SK-N-SH (cell line): ENCODE data around the gene WSCD1. TPM values are rescaled to one million over a fixed set of nuclear protein-coding genes. Genes with fewer than 3 reads are reported as not detected.

Experiments
- CTCF ChIA-PET: fragments of 300-600, 350-600 bp; formaldehyde crosslinking; extraction: SDS; loops from one replicate; lab custom pipeline; 2021; lab: Yijun Ruan, JAX
- POLR2A ChIA-PET: fragments of 350-600 bp; sonication (Branson Sonifier 250); formaldehyde crosslinking; extraction: SDS; loops from one replicate; lab custom pipeline; 2020; ENCODE audit warnings: antibody characterized with exemption, inconsistent platforms; lab: Yijun Ruan, JAX
- DNase-seq: peaks from one replicate; pipeline ENCODE4 v3.0.0; 2012
- H2AFZ ChIP-seq: fragments of 200-600 bp; sonication (generic); 2 replicates; pipeline ENCODE4 v1.8.1; 2016; ENCODE audit warnings: antibody characterized with exemption, mild to moderate bottlenecking, low read depth
- H3F3A ChIP-seq: fragments of 200-600 bp; sonication (generic); replicated peaks from 2 replicates; pipeline ENCODE3; 2016; ENCODE audit warnings: antibody characterized with exemption, mild to moderate bottlenecking; ENCODE audit not compliant: insufficient read depth
- H3K27ac ChIP-seq, 2 experiments: fragments of 200-500 bp in 1 of 2; fragments of 200-600 bp in 1 of 2; sonication (Bioruptor generic) in 1 of 2; sonication (generic), shearing (Covaris generic) in 1 of 2; 2 replicates each; pipeline versions ENCODE4 v1.5.1 to v1.6.1; 2014 to 2016; ENCODE audit warnings: low read depth in 2 of 2, inconsistent platforms in 1 of 2, low read length in 1 of 2, mild to moderate bottlenecking in 1 of 2, mixed read lengths in 1 of 2
- H3K27me3 ChIP-seq: fragments of 200-600 bp; sonication (generic), shearing (Covaris generic); 2 replicates; pipeline ENCODE4 v1.6.1; 2016; ENCODE audit warnings: mixed run types; ENCODE audit not compliant: insufficient read depth
- H3K36me3 ChIP-seq, 2 experiments: fragments of 200-500 bp in 1 of 2; fragments of 200-600 bp in 1 of 2; sonication (Bioruptor generic) in 1 of 2; sonication (generic) in 1 of 2; replicated peaks in 1 of 2; 2 replicates each; pipeline versions ENCODE3 to v1.5.1; 2014 to 2016; ENCODE audit warnings: low read length in 1 of 2, mild to moderate bottlenecking in 1 of 2; ENCODE audit not compliant: insufficient read depth in 2 of 2, control insufficient read depth in 1 of 2
- H3K4me1 ChIP-seq, 2 experiments: fragments of 200-500 bp in 1 of 2; fragments of 200-600 bp in 1 of 2; sonication (Bioruptor generic) in 1 of 2; sonication (generic), shearing (Covaris generic) in 1 of 2; 2 replicates each; pipeline versions ENCODE4 v1.5.1 to v1.6.1; 2014 to 2016; ENCODE audit warnings: low read depth in 1 of 2, low read length in 1 of 2, mixed run types in 1 of 2; ENCODE audit not compliant: insufficient read depth in 2 of 2, control insufficient read depth in 1 of 2
- H3K4me2 ChIP-seq: fragments of 200-600 bp; sonication (generic), shearing (Covaris generic); 2 replicates; pipeline ENCODE4 v1.6.1; 2017; ENCODE audit warnings: mixed run types
- H3K4me3 ChIP-seq, 2 experiments: fragments of 200-500 bp in 1 of 2; fragments of 200-600 bp in 1 of 2; sonication (Bioruptor generic) in 1 of 2; sonication (generic), shearing (Covaris generic) in 1 of 2; 2 replicates each; pipeline versions ENCODE4 v1.5.1 to v1.8.1; 2014 to 2016; ENCODE audit warnings: low read depth in 2 of 2, inconsistent platforms in 1 of 2, low read length in 1 of 2, mild to moderate bottlenecking in 1 of 2, mixed read lengths in 1 of 2, moderate library complexity in 1 of 2
- H3K79me2 ChIP-seq: fragments of 200-600 bp; sonication (generic); 2 replicates; pipeline ENCODE4 v1.8.1; 2017; ENCODE audit warnings: mild to moderate bottlenecking; ENCODE audit not compliant: insufficient read depth
- H3K9ac ChIP-seq: fragments of 200-600 bp; sonication (generic); 2 replicates; pipeline ENCODE4 v1.6.1; 2017; ENCODE audit warnings: mixed run types
- H3K9me2 ChIP-seq: fragments of 200-600 bp; sonication (generic); 2 replicates; pipeline ENCODE4 v1.6.1; 2017; ENCODE audit warnings: mixed run types
- H3K9me3 ChIP-seq: fragments of 200-600 bp; sonication (generic); 2 replicates; pipeline ENCODE4 v1.6.1; 2017; ENCODE audit warnings: mixed run types, mild to moderate bottlenecking, moderate library complexity
- H4K20me1 ChIP-seq: fragments of 200-600 bp; sonication (generic); 2 replicates; pipeline ENCODE4 v1.6.1; 2017; ENCODE audit warnings: mild to moderate bottlenecking, mixed run types; ENCODE audit not compliant: insufficient read depth
- CHD2 ChIP-seq: fragments of 150-350 bp; IDR thresholded peaks from 2 replicates; pipeline ENCODE4 v1.6.1; 2018; ENCODE audit warnings: low read length; ENCODE audit not compliant: partially characterized antibody
- EZH2phosphoT487 ChIP-seq: fragments of 200-600 bp; sonication (generic); IDR thresholded peaks from 2 replicates; pipeline ENCODE4 v1.6.1; 2017; ENCODE audit warnings: low read depth, mixed run types, mild to moderate bottlenecking, antibody characterized with exemption, moderate library complexity, borderline replicate concordance
- FOSL2 ChIP-seq: IDR thresholded peaks from 2 replicates; pipeline ENCODE4 v1.4.0; 2012; ENCODE audit warnings: low read depth, mild to moderate bottlenecking, moderate library complexity, borderline replicate concordance
- FOXJ3 ChIP-seq: sonication (generic); formaldehyde crosslinking; IDR thresholded peaks from 2 replicates; pipeline ENCODE4 v1.5.1; 2020; ENCODE audit warnings: mild to moderate bottlenecking, missing genetic modification reagents
- FOXM1 ChIP-seq: IDR thresholded peaks from 2 replicates; pipeline ENCODE4 v1.4.0; 2012; ENCODE audit warnings: low read depth, mild to moderate bottlenecking
- GABPA ChIP-seq: IDR thresholded peaks from 2 replicates; pipeline ENCODE4 v1.4.0; 2012; ENCODE audit warnings: low read depth, mild to moderate bottlenecking
- GATA2 ChIP-seq: sonication (generic); formaldehyde crosslinking; IDR thresholded peaks from 2 replicates; pipeline ENCODE4 v1.5.0; 2020; ENCODE audit warnings: mild to moderate bottlenecking, missing genetic modification reagents
- JUND ChIP-seq: IDR thresholded peaks from 2 replicates; pipeline ENCODE4 v1.4.0; 2012
- RCOR1 ChIP-seq: fragments of 150-350 bp; IDR thresholded peaks from 2 replicates; pipeline ENCODE4 v1.6.1; 2017; ENCODE audit warnings: antibody characterized with exemption, low read length
- RFX5 ChIP-seq: IDR thresholded peaks from 2 replicates; pipeline ENCODE4 v1.6.1; 2012; ENCODE audit warnings: mild to moderate bottlenecking, improper control_type of control experiment, low read length
- SMC3 ChIP-seq: IDR thresholded peaks from 2 replicates; pipeline ENCODE4 v1.6.1; 2012; ENCODE audit warnings: low read depth, low read length, improper control_type of control experiment
- YY1 ChIP-seq: IDR thresholded peaks from 2 replicates; pipeline ENCODE4 v1.4.0; 2012; ENCODE audit warnings: low read depth, mild to moderate bottlenecking
- WGBS: methylation state at CpG from one replicate; pipeline ENCODE4 v1.1.6; 2017; ENCODE audit warnings: low lambda C conversion rate; 5-methylcytosine and 5-hydroxymethylcytosine counted together
- polyA plus RNA-seq, 3 experiments: library from polyadenylated mRNA; depleted of rRNA; stranded (reverse); fragments of >200 nt; gene quantifications; 2 replicates each; pipeline ENCODE4 v1.2.3, GENCODE V29; 2012
- TF ChIP-seq, protein P1 (sequence below): fragments of 150-350 bp; IDR thresholded peaks from 2 replicates; pipeline ENCODE4 v1.6.1; 2016; ENCODE audit warnings: mild to moderate bottlenecking, low read depth, low read length
- TF ChIP-seq, protein P2 (sequence below): IDR thresholded peaks from 2 replicates; pipeline ENCODE4 v1.4.0; 2012; ENCODE audit warnings: low read depth, borderline replicate concordance
- TF ChIP-seq, protein P3 (sequence below): IDR thresholded peaks from 2 replicates; pipeline ENCODE4 v1.6.1; 2012; ENCODE audit warnings: mild to moderate bottlenecking, low read depth, low read length, moderate library complexity

Gene WSCD1
- polyA plus RNA-seq, 1 of the 3 experiments (the other 2 are of a cell fraction): 0.03 TPM

DNA sequence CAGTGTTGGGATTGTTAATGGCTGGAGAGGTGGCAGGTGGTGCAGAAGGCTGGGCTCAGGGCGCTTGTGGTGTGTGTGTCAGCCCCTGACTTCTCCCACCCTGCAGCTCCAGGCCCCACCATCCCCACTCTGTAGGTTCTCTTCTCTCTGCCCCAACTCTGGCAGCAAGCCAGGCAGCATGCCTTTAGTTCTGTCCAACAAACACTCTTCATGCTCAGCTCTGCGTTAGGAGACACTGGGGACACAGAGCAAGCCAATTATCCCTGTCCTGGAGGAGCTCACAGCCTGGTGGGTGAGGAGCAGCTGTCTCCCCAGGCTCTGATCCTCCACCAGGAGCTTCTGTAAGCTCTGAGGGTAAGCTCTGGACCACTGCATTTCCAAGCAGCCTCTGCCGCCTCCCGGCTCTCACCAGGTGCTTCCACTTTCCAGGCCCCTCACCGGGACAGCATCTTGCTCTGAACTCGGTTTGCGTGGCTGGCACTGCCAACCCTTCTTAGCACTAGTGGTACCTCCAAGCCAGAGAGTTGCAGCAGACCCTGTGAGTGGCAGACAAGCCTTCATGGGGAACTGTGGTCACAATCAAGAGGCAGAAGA is 34.3 kb upstream of the WSCD1 start:
- no peaks in the 10 kb centered on the region for H3F3A ChIP-seq
- no peak overlapping the region for H3K9ac ChIP-seq
- H3K9me2 ChIP-seq: no peaks in the 10 kb centered on the region
- H2AFZ ChIP-seq: no peak overlapping the region
- no peaks in the 10 kb centered on the region for H3K4me1 ChIP-seq
- H3K4me3 ChIP-seq: no peak overlapping the region
- TF ChIP-seq, protein P1, sequence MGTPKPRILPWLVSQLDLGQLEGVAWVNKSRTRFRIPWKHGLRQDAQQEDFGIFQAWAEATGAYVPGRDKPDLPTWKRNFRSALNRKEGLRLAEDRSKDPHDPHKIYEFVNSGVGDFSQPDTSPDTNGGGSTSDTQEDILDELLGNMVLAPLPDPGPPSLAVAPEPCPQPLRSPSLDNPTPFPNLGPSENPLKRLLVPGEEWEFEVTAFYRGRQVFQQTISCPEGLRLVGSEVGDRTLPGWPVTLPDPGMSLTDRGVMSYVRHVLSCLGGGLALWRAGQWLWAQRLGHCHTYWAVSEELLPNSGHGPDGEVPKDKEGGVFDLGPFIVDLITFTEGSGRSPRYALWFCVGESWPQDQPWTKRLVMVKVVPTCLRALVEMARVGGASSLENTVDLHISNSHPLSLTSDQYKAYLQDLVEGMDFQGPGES: no peak
- TF ChIP-seq FOXM1: no peak
- TF ChIP-seq FOXJ3 (CRISPR knock-in tag): no peak
- no peak for TF ChIP-seq CHD2
- TF ChIP-seq, protein P2, sequence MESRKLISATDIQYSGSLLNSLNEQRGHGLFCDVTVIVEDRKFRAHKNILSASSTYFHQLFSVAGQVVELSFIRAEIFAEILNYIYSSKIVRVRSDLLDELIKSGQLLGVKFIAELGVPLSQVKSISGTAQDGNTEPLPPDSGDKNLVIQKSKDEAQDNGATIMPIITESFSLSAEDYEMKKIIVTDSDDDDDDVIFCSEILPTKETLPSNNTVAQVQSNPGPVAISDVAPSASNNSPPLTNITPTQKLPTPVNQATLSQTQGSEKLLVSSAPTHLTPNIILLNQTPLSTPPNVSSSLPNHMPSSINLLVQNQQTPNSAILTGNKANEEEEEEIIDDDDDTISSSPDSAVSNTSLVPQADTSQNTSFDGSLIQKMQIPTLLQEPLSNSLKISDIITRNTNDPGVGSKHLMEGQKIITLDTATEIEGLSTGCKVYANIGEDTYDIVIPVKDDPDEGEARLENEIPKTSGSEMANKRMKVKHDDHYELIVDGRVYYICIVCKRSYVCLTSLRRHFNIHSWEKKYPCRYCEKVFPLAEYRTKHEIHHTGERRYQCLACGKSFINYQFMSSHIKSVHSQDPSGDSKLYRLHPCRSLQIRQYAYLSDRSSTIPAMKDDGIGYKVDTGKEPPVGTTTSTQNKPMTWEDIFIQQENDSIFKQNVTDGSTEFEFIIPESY: no peak
- TF ChIP-seq GATA2 (CRISPR knock-in tag): no peak
- TF ChIP-seq, protein P3, sequence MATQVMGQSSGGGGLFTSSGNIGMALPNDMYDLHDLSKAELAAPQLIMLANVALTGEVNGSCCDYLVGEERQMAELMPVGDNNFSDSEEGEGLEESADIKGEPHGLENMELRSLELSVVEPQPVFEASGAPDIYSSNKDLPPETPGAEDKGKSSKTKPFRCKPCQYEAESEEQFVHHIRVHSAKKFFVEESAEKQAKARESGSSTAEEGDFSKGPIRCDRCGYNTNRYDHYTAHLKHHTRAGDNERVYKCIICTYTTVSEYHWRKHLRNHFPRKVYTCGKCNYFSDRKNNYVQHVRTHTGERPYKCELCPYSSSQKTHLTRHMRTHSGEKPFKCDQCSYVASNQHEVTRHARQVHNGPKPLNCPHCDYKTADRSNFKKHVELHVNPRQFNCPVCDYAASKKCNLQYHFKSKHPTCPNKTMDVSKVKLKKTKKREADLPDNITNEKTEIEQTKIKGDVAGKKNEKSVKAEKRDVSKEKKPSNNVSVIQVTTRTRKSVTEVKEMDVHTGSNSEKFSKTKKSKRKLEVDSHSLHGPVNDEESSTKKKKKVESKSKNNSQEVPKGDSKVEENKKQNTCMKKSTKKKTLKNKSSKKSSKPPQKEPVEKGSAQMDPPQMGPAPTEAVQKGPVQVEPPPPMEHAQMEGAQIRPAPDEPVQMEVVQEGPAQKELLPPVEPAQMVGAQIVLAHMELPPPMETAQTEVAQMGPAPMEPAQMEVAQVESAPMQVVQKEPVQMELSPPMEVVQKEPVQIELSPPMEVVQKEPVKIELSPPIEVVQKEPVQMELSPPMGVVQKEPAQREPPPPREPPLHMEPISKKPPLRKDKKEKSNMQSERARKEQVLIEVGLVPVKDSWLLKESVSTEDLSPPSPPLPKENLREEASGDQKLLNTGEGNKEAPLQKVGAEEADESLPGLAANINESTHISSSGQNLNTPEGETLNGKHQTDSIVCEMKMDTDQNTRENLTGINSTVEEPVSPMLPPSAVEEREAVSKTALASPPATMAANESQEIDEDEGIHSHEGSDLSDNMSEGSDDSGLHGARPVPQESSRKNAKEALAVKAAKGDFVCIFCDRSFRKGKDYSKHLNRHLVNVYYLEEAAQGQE: no peak
- no peak for TF ChIP-seq EZH2phosphoT487
- TF ChIP-seq FOSL2: no peak
- TF ChIP-seq RCOR1: no peak
- no peak for TF ChIP-seq GABPA
- no peak for TF ChIP-seq RFX5
- TF ChIP-seq YY1: no peak
- no peak for TF ChIP-seq JUND
- TF ChIP-seq SMC3: no peak
- TF ChIP-seq, all 33 proteins: peak for 0
- no peaks in the 10 kb centered on the region for H3K79me2 ChIP-seq
- peaks cover 10% of the 10 kb centered on the region; the same call in 1 of the 2 replicates for H3K27me3 ChIP-seq
- CTCF ChIA-PET: interaction anchor here (1.0 kb wide), 1 partner anchor 13 kb away, joined by 4 read pairs; no protein-coding TSS in a partner anchor
- H3K36me3 ChIP-seq: no peaks in the 10 kb centered on the region
- no peak overlapping the region for H3K27ac ChIP-seq
- no peaks in the 10 kb centered on the region for H4K20me1 ChIP-seq
- no peaks in the 10 kb centered on the region for H3K9me3 ChIP-seq
- no peak for DNase-seq
- POLR2A ChIA-PET: no interaction called here
- WGBS: 0% methylated on average over 2 of the region's 7 CpGs
- no peak overlapping the region for H3K4me2 ChIP-seq
